ENCODE results near the gene LTF. TPM values are rescaled to one million over a fixed set of nuclear protein-coding genes. Genes with fewer than 3 reads are reported as not detected.

LTF gene
- total RNA-seq, 1 donor from 2014 or later = 0.53 TPM

GRCh38 chr3:46386205-46386604 lies 78.5 kb downstream of the LTF start:
- Mint-ChIP-seq H3K36me3 (ENCODE audit: insufficient read depth) (no peaks in the 10 kb centered on the region), H3K27ac (no peak overlapping the region), H3K9me3 (ENCODE audit: low read depth) (no peaks in the 10 kb centered on the region), H3K4me3 (ENCODE audit: low read depth) (no peak overlapping the region), H3K27me3 (peaks cover 4% of the 10 kb centered on the region), H3K4me1 (ENCODE audit: low read depth) (peaks cover 5% of the 10 kb centered on the region)
- TF ChIP-seq, protein P1, sequence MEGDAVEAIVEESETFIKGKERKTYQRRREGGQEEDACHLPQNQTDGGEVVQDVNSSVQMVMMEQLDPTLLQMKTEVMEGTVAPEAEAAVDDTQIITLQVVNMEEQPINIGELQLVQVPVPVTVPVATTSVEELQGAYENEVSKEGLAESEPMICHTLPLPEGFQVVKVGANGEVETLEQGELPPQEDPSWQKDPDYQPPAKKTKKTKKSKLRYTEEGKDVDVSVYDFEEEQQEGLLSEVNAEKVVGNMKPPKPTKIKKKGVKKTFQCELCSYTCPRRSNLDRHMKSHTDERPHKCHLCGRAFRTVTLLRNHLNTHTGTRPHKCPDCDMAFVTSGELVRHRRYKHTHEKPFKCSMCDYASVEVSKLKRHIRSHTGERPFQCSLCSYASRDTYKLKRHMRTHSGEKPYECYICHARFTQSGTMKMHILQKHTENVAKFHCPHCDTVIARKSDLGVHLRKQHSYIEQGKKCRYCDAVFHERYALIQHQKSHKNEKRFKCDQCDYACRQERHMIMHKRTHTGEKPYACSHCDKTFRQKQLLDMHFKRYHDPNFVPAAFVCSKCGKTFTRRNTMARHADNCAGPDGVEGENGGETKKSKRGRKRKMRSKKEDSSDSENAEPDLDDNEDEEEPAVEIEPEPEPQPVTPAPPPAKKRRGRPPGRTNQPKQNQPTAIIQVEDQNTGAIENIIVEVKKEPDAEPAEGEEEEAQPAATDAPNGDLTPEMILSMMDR (IDR thresholded peaks at IDR 0.05; ENCODE audit: unreplicated experiment) = no peak
- DNase-seq (ENCODE audit: low spot score, unreplicated experiment) = no peak

Other genes starting within 250 kb of the LTF start
- not detected in 2 replicates for gene CCR3, start 222.4 kb downstream of the LTF start, total RNA-seq
- gene CCR2, start 110.8 kb downstream of the LTF start, total RNA-seq = not detected in 2 replicates
- not detected in 2 replicates for gene CCR5, start 94.0 kb downstream of the LTF start, total RNA-seq
- not detected in 2 replicates for gene CCRL2, start 57.6 kb downstream of the LTF start, total RNA-seq
- gene RTP3, start 33.1 kb upstream of the LTF start, total RNA-seq = not detected in 2 replicates
- not detected in 2 replicates for gene LRRC2, start 101.4 kb upstream of the LTF start, total RNA-seq
- not detected in 2 replicates for gene FAM240A, start 147.6 kb upstream of the LTF start, total RNA-seq
- gene ALS2CL, start 228.8 kb upstream of the LTF start, total RNA-seq = 3.5 and 3.7 TPM in 2 replicates
- gene TMIE, start 236.5 kb upstream of the LTF start, total RNA-seq = 0.50 and 0.53 TPM in 2 replicates